K562 (cell line): ENCODE measurements around the gene URM1. TPM values are rescaled to one million over a fixed set of nuclear protein-coding genes. Genes with fewer than 3 reads are reported as not detected.
"Not testable (repeated sequence)": the region's sequence is repeated elsewhere in the genome, so short reads cannot be mapped to it uniquely, and the experiment has no call there.

Experiments
- ATAC-seq: fragments of 200-7000 bp; cut with Tn5 transposase; 3 replicates; pipeline ENCODE4 v1.9.1; 2020; ENCODE audit warnings: moderate library complexity
- BruUV-seq: library from RNA; stranded (reverse); fragments of 400-500 nt; replicated peaks from 2 replicates; lab custom pipeline; 2021; lab: Mats Ljungman, UMichigan
- CTCF ChIA-PET: fragments of 300-600 bp; formaldehyde crosslinking; extraction: SDS; loops from one replicate; lab custom pipeline; 2021; ENCODE audit warnings: low intra/inter-chr PET ratio; lab: Yijun Ruan, JAX
- POLR2A ChIA-PET: fragments of 300-600, 350-650 bp; sonication (Branson Sonifier 250); formaldehyde crosslinking; extraction: SDS; loops from one replicate; lab custom pipeline; 2021; ENCODE audit warnings: antibody characterized with exemption, inconsistent platforms; lab: Yijun Ruan, JAX
- DNase-seq, 4 experiments: peaks; one replicate each; pipeline versions ENCODE4 v3.0.0 to v3.0.0-alpha.2; 2011 to 2018; ENCODE audit warnings: low spot score in 3 of 4, mixed read lengths in 3 of 4; ENCODE audit errors: extremely low read depth in 1 of 4
- FAIRE-seq: peaks from 2 replicates; lab custom pipeline; 2011; peaks lifted over from hg19 to GRCh38; lab: Jason Lieb, UNC
- H2AFZ ChIP-seq: 2 replicates; pipeline ENCODE4 v1.6.0; 2011; ENCODE audit warnings: low read depth, low read length, control low read depth, inconsistent platforms
- H3K27ac ChIP-seq: fragments of 200-600 bp; 3 replicates; pipeline ENCODE4 v1.8.0; 2011; ENCODE audit warnings: low read depth, mild to moderate bottlenecking, control low read depth, inconsistent platforms, low read length, moderate library complexity, mixed read lengths; ENCODE audit errors: extremely low read depth
- H3K27me3 ChIP-seq, 2 experiments: fragments of 300-600 bp in 1 of 2; 2 replicates in 1 of 2; 3 replicates in 1 of 2; pipeline versions ENCODE4 v1.6.0 to v1.8.0; 2011; ENCODE audit warnings: inconsistent platforms in 2 of 2, low read length in 2 of 2, mild to moderate bottlenecking in 1 of 2, mixed read lengths in 1 of 2, moderate library complexity in 1 of 2; ENCODE audit not compliant: control insufficient read depth in 2 of 2, insufficient read depth in 2 of 2
- H3K36me3 ChIP-seq: fragments of 300-600 bp; 3 replicates; pipeline ENCODE4 v1.8.0; 2011; ENCODE audit warnings: mild to moderate bottlenecking, low read length, inconsistent platforms; ENCODE audit not compliant: control insufficient read depth, insufficient read depth
- H3K4me1 ChIP-seq, 2 experiments: fragments of 200-600 bp in 1 of 2; replicated peaks in 1 of 2; 2 replicates in 1 of 2; 3 replicates in 1 of 2; pipeline versions ENCODE4 v1.5.1 to v1.8.0; 2011; ENCODE audit warnings: inconsistent platforms in 2 of 2, low read length in 2 of 2, mild to moderate bottlenecking in 1 of 2, mixed read lengths in 1 of 2, moderate library complexity in 1 of 2; ENCODE audit not compliant: control insufficient read depth in 2 of 2, insufficient read depth in 2 of 2
- H3K4me2 ChIP-seq: 2 replicates; pipeline ENCODE4 v1.6.1; 2011; ENCODE audit warnings: low read length, control low read depth, inconsistent platforms, mixed read lengths; ENCODE audit not compliant: insufficient read depth
- H3K4me3 ChIP-seq: fragments of 200-600 bp; sonication (generic), shearing (Covaris generic); 2 replicates; pipeline ENCODE4 v1.5.1; 2016; ENCODE audit warnings: control low read depth, inconsistent platforms
- H3K79me2 ChIP-seq: fragments of 200-600 bp; 3 replicates; pipeline ENCODE4 v1.8.0; 2011; ENCODE audit warnings: low read length, inconsistent platforms; ENCODE audit not compliant: control insufficient read depth, insufficient read depth
- H3K9ac ChIP-seq, 2 experiments: 2 replicates each; pipeline versions ENCODE4 v1.6.0 to v1.6.1; 2011; ENCODE audit warnings: low read depth in 2 of 2, low read length in 2 of 2, control low read depth in 1 of 2, inconsistent platforms in 1 of 2, mild to moderate bottlenecking in 1 of 2, mixed read lengths in 1 of 2; ENCODE audit not compliant: insufficient read depth in 1 of 2
- H3K9me1 ChIP-seq: one replicate; pipeline ENCODE4 v1.6.0; 2011; ENCODE audit warnings: inconsistent platforms, mild to moderate bottlenecking, low read length, moderate library complexity; ENCODE audit not compliant: control insufficient read depth, insufficient read depth
- H3K9me3 ChIP-seq: replicated peaks from 2 replicates; pipeline ENCODE4 v1.5.1; 2011; ENCODE audit warnings: low read depth, low read length, inconsistent platforms; ENCODE audit not compliant: control insufficient read depth, insufficient read depth
- H4K20me1 ChIP-seq: replicated peaks from 2 replicates; pipeline ENCODE4 v1.6.1; 2011; ENCODE audit warnings: low read length, inconsistent platforms, mixed read lengths; ENCODE audit not compliant: control insufficient read depth, insufficient read depth
- BCOR ChIP-seq: fragments of 450-650 bp; IDR thresholded peaks from 2 replicates; pipeline ENCODE4 v1.6.1; 2016
- KDM1A ChIP-seq, 2 experiments: fragments of 450-650 bp; IDR thresholded peaks; 2 replicates each; pipeline ENCODE4 v1.6.1; 2016; ENCODE audit warnings: mild to moderate bottlenecking in 2 of 2
- MEIS2 ChIP-seq: fragments of 450-650 bp; IDR thresholded peaks from 2 replicates; pipeline ENCODE4 v1.6.1; 2014; ENCODE audit warnings: mild to moderate bottlenecking; ENCODE audit not compliant: partially characterized antibody
- ZFP36 ChIP-seq: fragments of 150-350 bp; IDR thresholded peaks from 2 replicates; pipeline ENCODE4 v1.6.1; 2018; ENCODE audit warnings: low read length, low read depth; ENCODE audit not compliant: partially characterized antibody
- WGBS: fragments of 100-300 bp; shearing (Covaris generic); methylation state at CpG from one replicate; pipeline ENCODE4 v1.1.6; 2016; ENCODE audit warnings: low coverage, mixed read lengths; ENCODE audit not compliant: insufficient coverage; ENCODE audit errors: missing lambda C conversion rate; 5-methylcytosine and 5-hydroxymethylcytosine counted together
- in situ Hi-C: fragments of 300-500 bp; cut with MboI; formaldehyde crosslinking; loops from 4 replicates; pipeline ENCODE4 v1.15.0; 2018; ENCODE audit warnings: inconsistent platforms, mixed read lengths
- intact Hi-C: fragments of 100-400 bp; cut with micrococcal nuclease; formaldehyde crosslinking; loops from 2 replicates; pipeline ENCODE4 v1.14.2; 2022
- polyA plus RNA-seq, 8 experiments: library from polyadenylated mRNA; depleted of rRNA in 4 of 8; stranded (reverse) in 5 of 8; unstranded in 3 of 8; fragments of >200 nt; fragmentation: Nextera tagmentation in 2 of 8; fragmentation: Illumina TruSeq in 1 of 8; extraction: Ambion mirVana in 2 of 8; extraction: Trizol in 1 of 8; gene quantifications; 2 replicates each; pipeline versions ENCODE4 v1.2.1 to v1.2.3, GENCODE V29; 2011 to 2014; ENCODE audit warnings: inconsistent platforms in 1 of 8, missing spikeins in 1 of 8
- total RNA-seq, 7 experiments: library from RNA; depleted of rRNA in 6 of 7; stranded (reverse); fragments of >200 nt in 6 of 7; fragmentation: Illumina TruSeq in 2 of 7; extraction: Trizol in 2 of 7; gene quantifications; 2 replicates each; pipeline versions ENCODE4 v1.2.1 to v1.2.3, GENCODE V29; 2011 to 2021; ENCODE audit warnings: low replicate concordance in 1 of 7
- TF ChIP-seq, protein P1 (sequence below): fragments of 450-650 bp; IDR thresholded peaks from 2 replicates; pipeline ENCODE4 v1.6.1; 2016

The URM1 gene
- total and polyA plus RNA-seq, 9 of the 15 experiments (the other 6 are each of a cell fraction or from before 2014, with no cell fraction given), result 10.1 to 88.9 (median 53.3) TPM

DNA sequence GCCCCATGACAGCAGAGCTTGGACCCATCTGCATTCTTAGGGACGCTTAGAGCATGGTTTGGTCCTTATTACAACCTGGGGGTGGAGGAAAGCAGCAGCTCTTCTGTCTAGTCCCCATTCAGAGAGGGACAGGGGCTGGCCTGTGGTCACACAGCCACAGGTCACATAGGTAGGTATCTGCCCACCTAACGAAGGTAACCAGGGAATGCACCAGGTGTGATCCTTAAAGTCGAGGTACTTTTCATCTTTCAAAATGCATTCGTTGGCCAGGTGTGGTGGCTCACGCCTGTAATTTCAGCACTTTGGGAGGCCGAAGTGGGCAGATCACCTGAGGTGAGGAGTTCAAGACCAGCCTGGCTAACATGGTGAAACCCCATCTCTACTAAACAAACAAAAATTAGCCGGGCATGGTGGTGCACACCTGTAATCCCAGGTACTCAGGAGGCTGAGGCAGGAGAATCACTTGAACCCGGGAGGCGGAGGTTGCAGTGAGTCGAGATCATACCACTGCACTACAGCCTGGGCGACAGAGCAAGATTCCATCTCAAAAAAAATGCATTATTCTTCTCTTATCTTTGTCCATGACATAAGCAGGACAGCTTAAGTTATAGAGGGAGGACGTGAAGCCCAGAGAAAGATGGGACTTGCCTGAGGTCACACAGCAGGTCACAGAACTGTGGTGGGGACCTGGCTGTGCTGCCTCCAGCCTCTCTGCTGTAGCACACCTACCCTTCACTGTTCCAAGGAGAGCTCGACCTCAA, 51.0 kb downstream of the URM1 start:
- H3K9ac ChIP-seq, result peak overlapping the region; percentile 74 to 98; a peak in 2 of 4 replicates
- intact Hi-C loops, H3K9me3 ChIP-seq, ATAC-seq, H3K27ac ChIP-seq, H3K9me1 ChIP-seq: not testable (repeated sequence)
- TSS peak; percentile 49 for BruUV-seq
- H3K4me2 ChIP-seq, result peak overlapping the region; percentile 81
- 62% methylated on average over 13 of the region's 13 CpGs for WGBS
- in situ Hi-C loops, result loop anchor here (10.0 kb wide), 1 partner anchor 293 kb away; no protein-coding TSS in a partner anchor
- peak; percentile 70 for TF ChIP-seq MEIS2
- TF ChIP-seq ZFP36, result peak; percentile 73
- TF ChIP-seq BCOR, result peak; percentile 66
- TF ChIP-seq KDM1A (IDR thresholded peaks at IDR 0.05), result peak; percentile 46 to 64; a peak in 2 of 4 replicates
- TF ChIP-seq, protein P1, sequence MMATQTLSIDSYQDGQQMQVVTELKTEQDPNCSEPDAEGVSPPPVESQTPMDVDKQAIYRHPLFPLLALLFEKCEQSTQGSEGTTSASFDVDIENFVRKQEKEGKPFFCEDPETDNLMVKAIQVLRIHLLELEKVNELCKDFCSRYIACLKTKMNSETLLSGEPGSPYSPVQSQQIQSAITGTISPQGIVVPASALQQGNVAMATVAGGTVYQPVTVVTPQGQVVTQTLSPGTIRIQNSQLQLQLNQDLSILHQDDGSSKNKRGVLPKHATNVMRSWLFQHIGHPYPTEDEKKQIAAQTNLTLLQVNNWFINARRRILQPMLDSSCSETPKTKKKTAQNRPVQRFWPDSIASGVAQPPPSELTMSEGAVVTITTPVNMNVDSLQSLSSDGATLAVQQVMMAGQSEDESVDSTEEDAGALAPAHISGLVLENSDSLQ, result 0 out of 2 replicates have a peak, but pooled peaks have one; percentile 19
- TF ChIP-seq, all 486 proteins: peak for 5; not testable (repeated sequence) for 481
- H4K20me1 ChIP-seq, H3K79me2 ChIP-seq, CTCF ChIA-PET, FAIRE-seq, H3K36me3 ChIP-seq, H3K27me3 ChIP-seq, DNase-seq: not testable (repeated sequence)
- POLR2A ChIA-PET, result interaction anchor here (0.6 to 1.1 kb wide), 3 partner anchors 12 to 243 kb away, joined by 3 to 4 read pairs (median 3); partner anchors contain the start of gene URM1
- Histone ChIP-seq H3K4me1 (peaks cover 14 to 45% of the 10 kb centered on the region in 2 experiments; a peak in 4 of 5 replicates), H3K4me3 (peak overlapping the region; percentile 94; the same call in 1 of the 2 replicates), H2AFZ (peak overlapping the region; percentile 85; the same call in 1 of the 2 replicates)
